Upper lobe of left lung (tissue), 6 donors: Measurements from ENCODE around the gene MIA2. TPM values are rescaled to one million over a fixed set of nuclear protein-coding genes. Genes with fewer than 3 reads are reported as not detected.

Experiments used
- ATAC-seq, 2 donors: fragments of 200-7000 bp; cut with Tn5 transposase; one replicate each; pipeline ENCODE4 v1.9.1; 2022; ENCODE audit warnings: mild to moderate bottlenecking in 2 of 2, moderate library complexity in 2 of 2; ENCODE audit not compliant: low FRiP score in 2 of 2
- DNase-seq, 2 donors: peaks; one replicate each; pipeline ENCODE4 v3.0.0-alpha.2; 2019 to 2020
- H3K27ac ChIP-seq, 4 donors: fragments of 200-600 bp; sonication (generic); one replicate each; pipeline ENCODE4 v1.5.1; 2016 to 2019
- H3K27me3 ChIP-seq, 4 donors: fragments of 200-600 bp; sonication (generic); one replicate each; pipeline ENCODE4 v1.5.1; 2017 to 2019
- H3K36me3 ChIP-seq, 4 donors: fragments of 200-600 bp; sonication (generic); one replicate each; pipeline ENCODE4 v1.5.1; 2016 to 2019
- H3K4me1 ChIP-seq, 4 donors: fragments of 200-600 bp; sonication (generic); one replicate each; pipeline ENCODE4 v1.5.1; 2018 to 2019
- H3K4me3 ChIP-seq, 4 donors: fragments of 200-600 bp; sonication (generic); one replicate each; pipeline ENCODE4 v1.5.1; 2017 to 2019; ENCODE audit warnings: mild to moderate bottlenecking in 2 of 4, moderate library complexity in 1 of 4
- H3K9me3 ChIP-seq, 4 donors: fragments of 200-600 bp; sonication (generic); one replicate each; pipeline ENCODE4 v1.5.1; 2018 to 2019
- EP300 ChIP-seq, 4 donors: sonication (generic); formaldehyde crosslinking; IDR thresholded peaks; one replicate each; pipeline ENCODE4 v1.5.1; 2017; ENCODE audit warnings: antibody characterized with exemption in 4 of 4, control low read depth in 2 of 4
- POLR2A ChIP-seq, 4 donors: fragments of 450-650 bp; IDR thresholded peaks; one replicate each; pipeline ENCODE4 v1.5.1; 2016 to 2017; ENCODE audit warnings: antibody characterized with exemption in 4 of 4, mild to moderate bottlenecking in 2 of 4
- POLR2AphosphoS5 ChIP-seq, 2 donors: sonication (generic); formaldehyde crosslinking; IDR thresholded peaks; one replicate each; pipeline ENCODE4 v1.5.1; 2017; ENCODE audit warnings: antibody characterized with exemption in 2 of 2
- WGBS, 2 donors: methylation state at CpG; one replicate each; pipeline ENCODE4 v1.1.5; 2017 to 2018; 5-methylcytosine and 5-hydroxymethylcytosine counted together
- total RNA-seq, 6 donors: library from RNA; depleted of rRNA in 4 of 6; stranded (reverse); fragments of >200 nt in 4 of 6; gene quantifications; one replicate each; pipeline versions ENCODE4 v1.1.0 to v1.2.1, GENCODE V29; 2016 to 2021
- TF ChIP-seq, protein P1 (sequence below), 6 experiments: fragments of 450-650 bp in 4 of 6; fragments of 200-600 bp in 2 of 6; sonication (generic) in 2 of 6; IDR thresholded peaks; one replicate each; pipeline ENCODE4 v1.5.1; 2016 to 2019; ENCODE audit warnings: antibody characterized with exemption in 6 of 6
- donor health status: DM: no; HTN: no; CAD: no; lungs with moderate emphysema.
- donor health status: DM: no; HTN: yes; CAD: no; lungs with severe emphysema.

Gene MIA2
- total RNA-seq, 6 donors from 2014 or later: 13.0 to 56.8 (median 25.4) TPM

DNA sequence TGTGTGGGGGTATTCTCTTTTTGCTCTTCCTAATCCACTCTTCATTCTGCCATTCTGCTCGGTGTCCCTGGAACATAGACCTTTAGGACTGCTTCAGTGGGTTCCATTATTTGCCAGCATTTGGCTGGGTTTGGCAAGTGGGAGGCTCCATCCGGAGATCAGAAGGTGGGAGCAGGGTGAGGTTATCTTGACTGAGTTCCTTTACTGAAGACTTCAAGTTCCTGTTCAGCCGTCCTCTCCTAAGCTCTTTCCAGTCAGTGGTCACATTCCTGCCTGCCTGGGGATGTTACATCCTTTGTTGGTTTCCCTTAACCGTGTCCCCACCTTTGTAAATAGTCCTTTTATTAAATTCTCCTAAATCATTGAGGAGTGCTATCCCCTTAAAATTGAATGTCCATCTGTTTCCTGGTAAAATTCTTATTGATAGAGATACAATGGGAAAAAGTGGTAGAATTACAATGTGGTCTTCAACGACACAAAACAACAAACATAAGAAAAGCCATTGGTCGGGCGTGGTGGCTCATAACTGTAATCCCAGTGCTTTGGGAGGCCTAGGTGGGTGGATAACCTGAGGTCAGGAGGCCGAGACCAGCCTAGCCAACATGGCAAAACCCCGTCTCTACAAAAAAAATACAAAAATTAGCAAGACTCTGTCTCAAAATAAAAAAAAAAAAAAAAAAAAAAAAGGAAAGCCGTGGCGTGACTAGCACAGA, 5.0 kb upstream of the MIA2 start:
- TF ChIP-seq POLR2AphosphoS5 (IDR thresholded peaks at IDR 0.05) (no peak), EP300 (IDR thresholded peaks at IDR 0.05) (no peak), POLR2A (IDR thresholded peaks at IDR 0.05) (no peak)
- TF ChIP-seq, protein P1, sequence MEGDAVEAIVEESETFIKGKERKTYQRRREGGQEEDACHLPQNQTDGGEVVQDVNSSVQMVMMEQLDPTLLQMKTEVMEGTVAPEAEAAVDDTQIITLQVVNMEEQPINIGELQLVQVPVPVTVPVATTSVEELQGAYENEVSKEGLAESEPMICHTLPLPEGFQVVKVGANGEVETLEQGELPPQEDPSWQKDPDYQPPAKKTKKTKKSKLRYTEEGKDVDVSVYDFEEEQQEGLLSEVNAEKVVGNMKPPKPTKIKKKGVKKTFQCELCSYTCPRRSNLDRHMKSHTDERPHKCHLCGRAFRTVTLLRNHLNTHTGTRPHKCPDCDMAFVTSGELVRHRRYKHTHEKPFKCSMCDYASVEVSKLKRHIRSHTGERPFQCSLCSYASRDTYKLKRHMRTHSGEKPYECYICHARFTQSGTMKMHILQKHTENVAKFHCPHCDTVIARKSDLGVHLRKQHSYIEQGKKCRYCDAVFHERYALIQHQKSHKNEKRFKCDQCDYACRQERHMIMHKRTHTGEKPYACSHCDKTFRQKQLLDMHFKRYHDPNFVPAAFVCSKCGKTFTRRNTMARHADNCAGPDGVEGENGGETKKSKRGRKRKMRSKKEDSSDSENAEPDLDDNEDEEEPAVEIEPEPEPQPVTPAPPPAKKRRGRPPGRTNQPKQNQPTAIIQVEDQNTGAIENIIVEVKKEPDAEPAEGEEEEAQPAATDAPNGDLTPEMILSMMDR (IDR thresholded peaks at IDR 0.05): no peak
- no peak overlapping the region for H3K27ac ChIP-seq
- no peaks in the 10 kb centered on the region for H3K36me3 ChIP-seq
- no peaks in the 10 kb centered on the region for H3K9me3 ChIP-seq
- no peak for DNase-seq
- no peak for ATAC-seq
- no peak overlapping the region for H3K4me3 ChIP-seq
- WGBS, 2 donors: 74 to 78% methylated on average over 11 of the region's 11 CpGs
- peaks cover 0 to 7% (median 6%) of the 10 kb centered on the region in 4 donors for H3K4me1 ChIP-seq
- H3K27me3 ChIP-seq: no peaks in the 10 kb centered on the region

DNA sequence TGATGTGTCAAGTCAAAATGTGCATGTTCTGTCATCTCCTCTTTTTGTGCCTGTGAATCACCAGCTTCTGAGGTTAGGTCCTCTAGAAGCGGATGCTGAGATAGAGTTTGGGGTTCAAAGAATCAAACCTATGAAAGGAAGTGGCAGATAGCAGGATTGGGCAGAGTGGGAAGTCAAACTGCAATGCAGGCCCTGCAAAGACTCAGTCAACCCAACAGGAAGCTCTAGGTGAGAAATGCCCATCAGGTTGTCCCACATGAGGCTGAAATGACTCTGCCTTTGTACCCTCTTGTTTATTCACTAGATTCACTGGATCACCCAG, 4.5 kb upstream of the MIA2 start:
- TF ChIP-seq POLR2A (IDR thresholded peaks at IDR 0.05) (no peak), EP300 (IDR thresholded peaks at IDR 0.05) (no peak), POLR2AphosphoS5 (IDR thresholded peaks at IDR 0.05) (no peak)
- TF ChIP-seq, protein P1 (IDR thresholded peaks at IDR 0.05): no peak
- ATAC-seq: no peak
- WGBS, 2 donors: 65 to 73% methylated on average over 1 of the region's 1 CpG

DNA sequence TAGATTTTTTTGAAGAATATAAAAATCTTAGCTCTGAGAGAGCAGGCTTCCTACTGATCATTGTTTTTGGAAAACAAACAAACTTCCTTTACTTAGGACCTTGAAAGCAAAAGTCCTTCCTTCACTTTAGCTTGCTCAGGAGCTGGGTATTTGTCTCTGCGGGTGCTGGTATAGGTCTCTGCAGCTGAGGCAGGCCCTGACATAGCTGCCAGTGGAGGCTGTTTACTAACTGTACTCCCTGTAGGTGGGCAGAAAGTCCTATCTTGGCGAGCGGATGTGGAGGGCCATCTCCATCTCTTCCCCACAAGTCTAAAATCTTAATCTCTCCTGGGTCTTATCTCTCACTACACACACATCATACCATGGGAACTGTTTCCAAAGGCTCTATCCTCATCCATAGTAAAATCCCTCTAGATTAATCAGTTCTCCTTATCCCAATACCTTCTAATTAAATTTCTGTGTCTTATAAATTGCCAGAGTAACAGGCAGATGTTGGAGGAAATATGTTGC, 4.1 kb upstream of the MIA2 start:
- H3K27ac ChIP-seq: no peak overlapping the region
- H3K36me3 ChIP-seq: no peaks in the 10 kb centered on the region
- no peaks in the 10 kb centered on the region for H3K9me3 ChIP-seq
- no peaks in the 10 kb centered on the region for H3K27me3 ChIP-seq
- TF ChIP-seq, protein P1 (IDR thresholded peaks at IDR 0.05): no peak
- TF ChIP-seq POLR2AphosphoS5 (IDR thresholded peaks at IDR 0.05) (no peak), EP300 (IDR thresholded peaks at IDR 0.05) (no peak), POLR2A (IDR thresholded peaks at IDR 0.05) (no peak)
- H3K4me1 ChIP-seq: peaks cover 0 to 13% (median 7%) of the 10 kb centered on the region in 4 donors
- 82 to 91% methylated on average over 3 of the region's 3 CpGs for WGBS, 2 donors
- H3K4me3 ChIP-seq: no peak overlapping the region
- ATAC-seq: no peak
- no peak for DNase-seq

More for the DNA sequence above, 4.5 kb upstream of the MIA2 start:
- H3K36me3 ChIP-seq: no peaks in the 10 kb centered on the region
- DNase-seq: no peak
- H3K4me1 ChIP-seq: peaks cover 0 to 9% (median 7%) of the 10 kb centered on the region in 4 donors
- H3K9me3 ChIP-seq: no peaks in the 10 kb centered on the region
- no peaks in the 10 kb centered on the region for H3K27me3 ChIP-seq
- H3K4me3 ChIP-seq: no peak overlapping the region
- no peak overlapping the region for H3K27ac ChIP-seq

DNA sequence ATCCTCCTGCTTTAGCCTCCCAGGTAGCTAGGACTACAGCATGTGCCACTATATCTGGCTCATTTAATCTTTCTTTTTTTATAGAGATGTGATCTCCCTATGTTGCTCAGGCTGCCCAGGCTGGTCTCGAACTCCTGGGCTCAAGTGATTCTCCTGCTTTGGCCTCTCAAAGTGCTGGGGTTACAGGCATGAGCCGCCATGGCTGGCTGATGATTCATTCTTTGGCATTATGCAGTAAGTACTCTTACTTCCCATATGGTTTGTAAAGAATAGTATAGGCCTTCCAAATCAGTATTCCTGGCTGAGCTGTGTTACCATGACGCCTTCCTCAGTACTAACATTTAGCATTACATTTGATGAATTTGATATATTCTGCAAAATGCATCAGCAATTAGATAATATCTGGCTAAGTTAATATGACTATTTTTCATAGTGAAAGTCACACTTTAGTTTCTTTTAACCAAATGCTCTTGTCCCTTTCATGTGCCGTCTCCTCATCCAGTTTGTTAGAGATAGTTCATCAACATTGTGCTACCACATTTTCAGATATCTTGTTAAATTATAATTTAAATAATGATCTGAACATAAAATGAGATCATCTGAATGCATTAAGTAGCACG, 3.2 kb upstream of the MIA2 start:
- 74 to 93% methylated on average over 5 of the region's 5 CpGs for WGBS, 2 donors
- TF ChIP-seq POLR2A (IDR thresholded peaks at IDR 0.05): no peak
- TF ChIP-seq, protein P1 (IDR thresholded peaks at IDR 0.05): no peak
- no peak for TF ChIP-seq POLR2AphosphoS5 (IDR thresholded peaks at IDR 0.05)
- no peak for TF ChIP-seq EP300 (IDR thresholded peaks at IDR 0.05)

More for the DNA sequence above, 3.2 kb upstream of the MIA2 start:
- DNase-seq: no peak
- H3K9me3 ChIP-seq: no peaks in the 10 kb centered on the region
- no peaks in the 10 kb centered on the region for H3K36me3 ChIP-seq
- no peak overlapping the region for H3K27ac ChIP-seq
- ATAC-seq: no peak
- peaks cover 0 to 13% (median 7%) of the 10 kb centered on the region in 4 donors for H3K4me1 ChIP-seq
- H3K4me3 ChIP-seq: no peak overlapping the region
- no peaks in the 10 kb centered on the region for H3K27me3 ChIP-seq
